Measurements from ENCODE around the gene NIM1K. TPM values are rescaled to one million over a fixed set of nuclear protein-coding genes. Genes with fewer than 3 reads are reported as not detected.
"Not testable (repeated sequence)": the region's sequence is repeated elsewhere in the genome, so short reads cannot be mapped to it uniquely, and the experiment has no call there.

The NIM1K gene
- total RNA-seq = 1 to 10 TPM; 2.5 to 2.9 TPM

GRCh38 chr5:43191740-43192557 lies at the start of gene NIM1K:
Gene NIM1K, plus strand, starts transcription at chr5:43192225. Its CDS starts 53,551 bp downstream, at chr5:43245776.
- peak within 1 kb of the TSS; percentile 85 for H3K4me3 Mint-ChIP-seq
- H3K9me3 Mint-ChIP-seq = no peaks in the 10 kb centered on the region
- H3K27ac Mint-ChIP-seq = peak within 1 kb of the TSS in 1 of 2 donors; percentile 83
- peak; percentile 81 for DNase-seq (ENCODE audit: low spot score)
- peak; percentile 86 to 91 for ATAC-seq
- peaks cover 22 to 28% of the 10 kb centered on the region in 2 donors for H3K4me1 Mint-ChIP-seq (ENCODE audit: low read depth in 2 of 2)
- H3K36me3 Mint-ChIP-seq = no peaks in the 10 kb centered on the region
- peaks cover 3 to 10% of the 10 kb centered on the region in 2 donors for H3K27me3 Mint-ChIP-seq

GRCh38 chr5:43145071-43145470 lies 47.0 kb upstream of the NIM1K start:
- peaks cover 3 to 17% of the 10 kb centered on the region in 2 donors for H3K4me1 Mint-ChIP-seq (ENCODE audit: low read depth in 2 of 2)
- H3K27me3 Mint-ChIP-seq = no peaks in the 10 kb centered on the region
- peak overlapping the region in 1 of 2 donors; percentile 28 for H3K27ac Mint-ChIP-seq
- no peaks in the 10 kb centered on the region for H3K36me3 Mint-ChIP-seq
- H3K4me3 Mint-ChIP-seq = no peak overlapping the region
- ATAC-seq = no peak
- DNase-seq (ENCODE audit: low spot score) = no peak
- no peaks in the 10 kb centered on the region for H3K9me3 Mint-ChIP-seq

- no peak for DNase-seq (ENCODE audit: low spot score)
- no peaks in the 10 kb centered on the region for H3K36me3 Mint-ChIP-seq
- ATAC-seq = no peak
- H3K27ac Mint-ChIP-seq = no peak overlapping the region
- H3K9me3 Mint-ChIP-seq = no peaks in the 10 kb centered on the region
- H3K27me3 Mint-ChIP-seq = no peaks in the 10 kb centered on the region
- H3K4me3 Mint-ChIP-seq = no peak overlapping the region
- H3K4me1 Mint-ChIP-seq (ENCODE audit: low read depth in 2 of 2) = peaks cover 0 to 14% of the 10 kb centered on the region in 2 donors
Measured at GRCh38 chr5:43146958-43147357, 45.1 kb upstream of the NIM1K start.

- Mint-ChIP-seq H3K4me3 (no peak overlapping the region), H3K36me3 (no peaks in the 10 kb centered on the region)
Measured at GRCh38 chr5:43148417-43148816, 43.6 kb upstream of the NIM1K start.

GRCh38 chr5:43149231-43149630 lies 42.8 kb upstream of the NIM1K start:
- no peaks in the 10 kb centered on the region for H3K27me3 Mint-ChIP-seq
- ATAC-seq (no peak), DNase-seq (ENCODE audit: low spot score) (no peak)
- H3K36me3 Mint-ChIP-seq = no peaks in the 10 kb centered on the region
- H3K9me3 Mint-ChIP-seq = no peaks in the 10 kb centered on the region
- no peak overlapping the region for H3K4me3 Mint-ChIP-seq
- H3K27ac Mint-ChIP-seq = no peak overlapping the region
- H3K4me1 Mint-ChIP-seq (ENCODE audit: low read depth in 2 of 2) = peaks cover 5 to 11% of the 10 kb centered on the region in 2 donors

More at GRCh38 chr5:43148417-43148816, 43.6 kb upstream of the NIM1K start:
- DNase-seq (ENCODE audit: low spot score) (no peak), ATAC-seq (no peak)
- Mint-ChIP-seq H3K9me3 (no peaks in the 10 kb centered on the region), H3K27ac (no peak overlapping the region), H3K27me3 (no peaks in the 10 kb centered on the region), H3K4me1 (ENCODE audit: low read depth in 2 of 2) (peaks cover 0 to 13% of the 10 kb centered on the region in 2 donors)

- Mint-ChIP-seq H3K36me3 (no peaks in the 10 kb centered on the region), H3K9me3 (no peaks in the 10 kb centered on the region), H3K4me3 (no peak overlapping the region), H3K27me3 (no peaks in the 10 kb centered on the region), H3K27ac (no peak overlapping the region), H3K4me1 (ENCODE audit: low read depth in 2 of 2) (peaks cover 7 to 9% of the 10 kb centered on the region in 2 donors)
- DNase-seq (ENCODE audit: low spot score) (no peak), ATAC-seq (no peak)
Measured at GRCh38 chr5:43150075-43150474, 42.0 kb upstream of the NIM1K start.

- ATAC-seq = no peak
- no peak overlapping the region for H3K4me3 Mint-ChIP-seq
- no peak for DNase-seq (ENCODE audit: low spot score)
- H3K27me3 Mint-ChIP-seq = no peaks in the 10 kb centered on the region
- H3K4me1 Mint-ChIP-seq (ENCODE audit: low read depth in 2 of 2) = peaks cover 12 to 16% of the 10 kb centered on the region in 2 donors
- H3K27ac Mint-ChIP-seq = no peak overlapping the region
- H3K9me3 Mint-ChIP-seq = no peaks in the 10 kb centered on the region
- no peaks in the 10 kb centered on the region for H3K36me3 Mint-ChIP-seq
Measured at GRCh38 chr5:43150748-43151147, 41.3 kb upstream of the NIM1K start.

GRCh38 chr5:43152946-43153345 lies 39.1 kb upstream of the NIM1K start:
- Mint-ChIP-seq H3K4me1 (ENCODE audit: low read depth in 2 of 2) (peaks cover 17 to 26% of the 10 kb centered on the region in 2 donors), H3K27me3 (no peaks in the 10 kb centered on the region), H3K4me3 (no peak overlapping the region), H3K27ac (no peak overlapping the region), H3K9me3 (no peaks in the 10 kb centered on the region), H3K36me3 (no peaks in the 10 kb centered on the region)
- DNase-seq (ENCODE audit: low spot score) (no peak), ATAC-seq (no peak)

- Mint-ChIP-seq H3K4me3 (no peak overlapping the region), H3K4me1 (ENCODE audit: low read depth in 2 of 2) (peaks cover 13 to 26% of the 10 kb centered on the region in 2 donors), H3K27me3 (no peaks in the 10 kb centered on the region), H3K9me3 (no peaks in the 10 kb centered on the region), H3K27ac (no peak overlapping the region), H3K36me3 (no peaks in the 10 kb centered on the region)
- no peak for DNase-seq (ENCODE audit: low spot score)
- ATAC-seq = no peak
Measured at GRCh38 chr5:43154469-43154868, 37.6 kb upstream of the NIM1K start.

GRCh38 chr5:43155394-43156096 lies 36.5 kb upstream of the NIM1K start:
- H3K36me3 Mint-ChIP-seq = no peaks in the 10 kb centered on the region

GRCh38 chr5:43156388-43156787 lies 35.6 kb upstream of the NIM1K start:
- peaks cover 3% of the 10 kb centered on the region for H3K36me3 Mint-ChIP-seq
- peaks cover 17 to 26% of the 10 kb centered on the region in 2 donors for H3K4me1 Mint-ChIP-seq (ENCODE audit: low read depth in 2 of 2)
- H3K27ac Mint-ChIP-seq = no peak overlapping the region

More at GRCh38 chr5:43155394-43156096, 36.5 kb upstream of the NIM1K start:
- DNase-seq (ENCODE audit: low spot score) = no peak
- H3K27ac Mint-ChIP-seq = no peak overlapping the region
- H3K27me3 Mint-ChIP-seq = no peaks in the 10 kb centered on the region
- peaks cover 13 to 26% of the 10 kb centered on the region in 2 donors for H3K4me1 Mint-ChIP-seq (ENCODE audit: low read depth in 2 of 2)
- H3K4me3 Mint-ChIP-seq = no peak overlapping the region
- H3K9me3 Mint-ChIP-seq = no peaks in the 10 kb centered on the region
- ATAC-seq = no peak

GRCh38 chr5:43157068-43157467 lies 35.0 kb upstream of the NIM1K start:
- H3K27me3 Mint-ChIP-seq = no peaks in the 10 kb centered on the region

More at GRCh38 chr5:43156388-43156787, 35.6 kb upstream of the NIM1K start:
- no peaks in the 10 kb centered on the region for H3K27me3 Mint-ChIP-seq
- no peak overlapping the region for H3K4me3 Mint-ChIP-seq
- ATAC-seq = peak; percentile 31 to 61
- H3K9me3 Mint-ChIP-seq = no peaks in the 10 kb centered on the region
- DNase-seq (ENCODE audit: low spot score) = no peak

GRCh38 chr5:43161244-43161643 lies 30.8 kb upstream of the NIM1K start:
- no peaks in the 10 kb centered on the region for H3K9me3 Mint-ChIP-seq
- DNase-seq (ENCODE audit: low spot score) (no peak), ATAC-seq (no peak)
- H3K4me1 Mint-ChIP-seq (ENCODE audit: low read depth in 2 of 2) = peaks cover 11% of the 10 kb centered on the region in 2 donors
- no peak overlapping the region for H3K4me3 Mint-ChIP-seq
- no peaks in the 10 kb centered on the region for H3K27me3 Mint-ChIP-seq
- H3K27ac Mint-ChIP-seq = peak overlapping the region in 1 of 2 donors; percentile 48
- H3K36me3 Mint-ChIP-seq = peaks cover 29% of the 10 kb centered on the region

More at GRCh38 chr5:43157068-43157467, 35.0 kb upstream of the NIM1K start:
- H3K4me1 Mint-ChIP-seq (ENCODE audit: low read depth in 2 of 2) = peaks cover 19 to 26% of the 10 kb centered on the region in 2 donors
- DNase-seq (ENCODE audit: low spot score) = no peak
- H3K27ac Mint-ChIP-seq = no peak overlapping the region
- H3K9me3 Mint-ChIP-seq = no peaks in the 10 kb centered on the region
- no peak overlapping the region for H3K4me3 Mint-ChIP-seq
- peaks cover 6% of the 10 kb centered on the region for H3K36me3 Mint-ChIP-seq
- no peak for ATAC-seq

- not testable (repeated sequence) for H3K4me3 Mint-ChIP-seq, H3K27me3 Mint-ChIP-seq, ATAC-seq
Measured at GRCh38 chr5:43164801-43165200, 27.2 kb upstream of the NIM1K start.

More at GRCh38 chr5:43164801-43165200, 27.2 kb upstream of the NIM1K start:
- not testable (repeated sequence) for DNase-seq (ENCODE audit: low spot score); H3K9me3 Mint-ChIP-seq; H3K27ac Mint-ChIP-seq
- Mint-ChIP-seq H3K36me3 (peaks cover 42% of the 10 kb centered on the region), H3K4me1 (ENCODE audit: low read depth in 2 of 2) (peaks cover 10 to 20% of the 10 kb centered on the region in 2 donors)

All from natural killer cell treated with Interleukin-12 subunit alpha and Interleukin-12 subunit beta and Interleukin-15 and Interleukin-18, amount 100 ng/mL, for 72 hours (primary cell).